ENCODE results near the gene ERFE.

DNA sequence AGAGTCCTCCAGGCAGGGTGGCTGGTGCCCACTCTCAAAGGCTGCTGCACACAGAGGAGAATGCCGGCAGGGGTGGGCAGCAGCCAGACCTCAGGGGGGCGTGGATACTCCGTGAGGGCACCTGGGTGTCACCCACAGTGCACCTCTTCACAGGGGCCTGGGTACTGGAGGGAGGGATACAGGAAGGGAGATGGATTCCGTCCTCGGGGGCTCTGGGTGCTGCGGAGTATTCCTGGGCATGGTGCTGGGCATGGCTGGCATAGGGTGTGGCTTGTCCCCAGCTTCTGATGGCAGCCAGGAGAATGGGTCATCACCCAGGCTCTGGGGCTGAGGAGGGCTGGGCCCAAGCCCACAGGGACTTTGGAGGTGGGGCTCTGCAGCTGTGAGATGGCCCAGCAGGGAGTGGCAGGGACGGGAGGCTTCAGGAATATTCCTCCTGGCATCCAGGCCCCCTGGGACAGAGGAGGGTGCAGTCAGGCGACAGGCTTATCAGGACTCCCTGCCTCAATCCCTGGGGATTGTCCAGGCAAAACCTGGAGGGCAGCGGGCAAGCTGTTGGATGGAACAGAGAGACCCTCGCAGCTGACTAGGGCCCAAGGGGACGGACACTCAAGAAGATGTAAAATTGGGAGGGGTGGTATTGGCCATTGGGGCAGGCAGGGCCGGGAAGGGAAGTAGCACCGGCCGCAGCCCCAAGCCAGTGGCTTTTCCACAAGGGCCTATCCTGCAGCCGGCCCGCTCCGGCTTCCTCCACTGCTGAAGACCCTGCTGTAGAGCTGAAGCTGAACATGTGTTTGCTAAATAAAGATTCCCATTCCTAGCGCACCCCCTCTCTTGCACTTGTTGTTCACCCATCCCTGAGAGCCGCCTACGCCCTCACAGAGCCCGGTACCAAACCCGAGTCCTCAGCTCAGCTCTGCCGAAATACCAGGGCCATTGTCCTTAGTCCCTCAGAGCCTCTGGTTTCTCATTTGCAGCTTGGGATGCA, 26.0 kb upstream of the ERFE start:
- TF ChIP-seq, protein P1, sequence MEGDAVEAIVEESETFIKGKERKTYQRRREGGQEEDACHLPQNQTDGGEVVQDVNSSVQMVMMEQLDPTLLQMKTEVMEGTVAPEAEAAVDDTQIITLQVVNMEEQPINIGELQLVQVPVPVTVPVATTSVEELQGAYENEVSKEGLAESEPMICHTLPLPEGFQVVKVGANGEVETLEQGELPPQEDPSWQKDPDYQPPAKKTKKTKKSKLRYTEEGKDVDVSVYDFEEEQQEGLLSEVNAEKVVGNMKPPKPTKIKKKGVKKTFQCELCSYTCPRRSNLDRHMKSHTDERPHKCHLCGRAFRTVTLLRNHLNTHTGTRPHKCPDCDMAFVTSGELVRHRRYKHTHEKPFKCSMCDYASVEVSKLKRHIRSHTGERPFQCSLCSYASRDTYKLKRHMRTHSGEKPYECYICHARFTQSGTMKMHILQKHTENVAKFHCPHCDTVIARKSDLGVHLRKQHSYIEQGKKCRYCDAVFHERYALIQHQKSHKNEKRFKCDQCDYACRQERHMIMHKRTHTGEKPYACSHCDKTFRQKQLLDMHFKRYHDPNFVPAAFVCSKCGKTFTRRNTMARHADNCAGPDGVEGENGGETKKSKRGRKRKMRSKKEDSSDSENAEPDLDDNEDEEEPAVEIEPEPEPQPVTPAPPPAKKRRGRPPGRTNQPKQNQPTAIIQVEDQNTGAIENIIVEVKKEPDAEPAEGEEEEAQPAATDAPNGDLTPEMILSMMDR (IDR thresholded peaks at IDR 0.05 in 4 of 5, conservative IDR thresholded peaks at IDR 0.05 in 1 of 5) = no peak
- TF ChIP-seq POLR2A (IDR thresholded peaks at IDR 0.05) = no peak

Measured in gastrocnemius medialis (tissue), 4 donors.